Activated gamma-delta T cell treated with Interleukin-2 at 50 U/mL for 16 hours (primary cell): ENCODE data around the gene MYH8.

Source experiments
- DNase-seq: peaks from one replicate; pipeline ENCODE4 v3.0.0-alpha.2; 2020

MYH8 gene

DNA sequence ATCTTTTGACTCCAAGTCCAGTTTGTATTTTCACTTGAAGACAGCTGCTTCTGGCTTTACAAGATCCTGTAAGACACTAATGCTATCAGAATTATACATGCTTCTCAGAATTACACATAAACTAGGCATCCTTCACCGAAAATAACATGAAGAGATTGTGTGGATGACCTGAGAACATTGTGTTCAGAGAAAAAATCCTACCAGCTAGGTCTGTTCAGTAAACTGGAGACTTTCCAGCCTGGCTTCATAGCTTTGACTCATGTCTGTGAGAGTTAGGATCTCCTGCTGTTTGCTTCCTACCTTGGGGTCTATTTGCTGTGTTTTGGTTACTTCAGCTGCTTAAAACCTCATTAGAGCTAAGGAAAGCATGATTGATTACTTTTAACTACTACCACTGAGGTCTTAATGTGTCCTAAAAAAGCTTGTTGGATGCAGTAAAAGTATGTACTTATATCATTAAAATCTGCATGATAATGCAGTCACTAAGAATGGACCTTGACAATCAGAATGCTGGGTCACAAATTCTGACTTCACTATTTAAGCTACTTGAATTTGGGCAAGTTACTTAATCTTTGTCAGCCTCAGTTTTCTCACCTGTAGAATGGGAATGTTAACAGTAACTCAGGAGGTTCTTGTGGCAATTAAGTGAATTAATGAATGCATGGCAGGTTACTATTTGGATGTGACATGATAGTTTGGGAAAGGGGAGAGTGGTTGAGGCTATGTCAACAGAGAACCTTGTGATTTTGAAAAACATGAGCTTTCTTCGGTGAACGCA, 40.9 kb downstream of the MYH8 start:
- DNase-seq, result no peak

DNA sequence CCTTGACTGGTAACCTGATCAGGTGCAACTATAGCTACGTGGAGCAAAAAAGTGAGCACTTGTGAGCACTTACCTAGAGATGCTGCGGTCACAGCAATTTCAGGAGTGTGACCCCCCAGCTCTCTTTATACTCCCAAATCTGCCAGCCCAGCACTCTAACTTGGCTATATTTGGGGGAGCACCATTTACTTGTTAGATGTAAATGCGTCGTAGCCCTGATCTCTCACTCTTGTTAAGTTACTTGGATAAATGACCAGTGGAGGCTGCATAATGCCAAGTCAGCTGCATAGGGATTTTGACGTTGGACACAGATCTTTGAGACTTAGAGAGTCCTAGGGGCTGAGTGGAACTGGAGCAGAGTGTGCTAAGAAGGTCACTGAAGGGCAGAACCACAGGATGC, 48.8 kb downstream of the MYH8 start, which contains the start of gene MYH13:
Gene MYH13, minus strand, starts transcription at position 101 of the 400 bp plus-strand sequence. CDS start 8,476 bp downstream, outside the sequence.
- DNase-seq, result no peak

DNA sequence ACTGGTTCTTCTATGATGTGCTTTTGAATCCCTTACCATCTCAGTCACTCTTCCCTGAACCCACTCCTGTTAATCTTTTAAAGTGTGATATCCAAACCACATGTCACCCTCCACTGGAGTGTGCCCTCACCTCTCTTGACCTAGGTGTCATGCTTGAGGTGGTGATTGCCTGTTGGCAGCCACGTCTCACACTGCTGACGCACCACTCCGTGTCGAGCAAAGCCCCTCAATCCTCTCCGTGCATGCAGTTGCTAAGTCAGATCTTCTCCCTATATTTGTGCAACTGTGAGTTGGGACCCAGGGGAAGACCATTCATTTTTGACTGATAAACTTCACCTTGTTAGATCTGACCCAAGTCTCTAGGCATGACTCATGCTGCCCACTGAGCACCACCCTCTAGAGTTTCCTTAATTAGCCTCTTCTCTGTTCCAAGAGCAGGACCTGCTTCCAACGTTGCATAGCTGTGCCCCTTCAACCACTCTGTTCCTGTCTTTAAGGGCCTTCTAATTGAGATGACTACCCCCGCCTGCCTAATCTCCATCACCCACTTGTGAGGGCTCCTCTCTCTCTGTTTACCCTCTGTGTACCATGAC, 51.6 kb downstream of the MYH8 start:
- DNase-seq, result no peak

DNA sequence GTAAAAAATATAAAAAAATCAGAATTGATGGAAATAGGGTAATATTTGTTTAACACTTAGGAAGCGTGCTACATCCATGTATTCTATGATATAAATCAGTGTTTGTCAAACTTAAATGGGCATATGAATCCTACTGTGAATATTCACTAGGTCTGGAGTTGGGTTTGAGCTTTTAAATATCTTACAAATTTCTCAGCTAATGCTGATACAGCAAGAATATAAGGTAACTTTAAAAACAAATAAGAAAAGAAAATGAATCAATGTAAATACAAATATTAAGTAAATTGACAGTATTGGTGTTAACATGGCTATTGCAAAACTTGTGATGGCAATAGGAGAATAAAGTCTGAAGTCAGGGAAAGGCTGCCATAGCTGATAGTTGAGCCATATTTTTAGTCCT, 52.5 kb downstream of the MYH8 start:
- DNase-seq, result no peak

DNA sequence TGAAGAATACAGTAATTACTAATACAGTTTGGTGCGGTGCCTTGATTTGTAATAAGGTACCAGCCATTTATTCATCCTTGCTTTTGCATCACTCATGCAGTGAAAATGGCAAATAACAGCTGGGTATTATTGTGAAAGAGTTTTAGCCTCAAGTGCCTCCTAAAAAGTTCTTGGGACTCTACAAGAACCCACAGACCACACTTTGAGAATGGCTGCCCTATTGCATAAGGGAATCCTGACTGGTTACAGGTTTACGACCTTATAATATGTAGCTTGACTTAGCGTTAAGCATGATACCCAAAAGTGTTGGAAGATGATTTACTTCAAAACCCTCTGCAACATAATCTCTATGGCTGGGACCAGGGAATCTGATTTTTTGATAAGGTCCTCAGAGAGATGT, 53.2 kb downstream of the MYH8 start:
- no peak for DNase-seq

DNA sequence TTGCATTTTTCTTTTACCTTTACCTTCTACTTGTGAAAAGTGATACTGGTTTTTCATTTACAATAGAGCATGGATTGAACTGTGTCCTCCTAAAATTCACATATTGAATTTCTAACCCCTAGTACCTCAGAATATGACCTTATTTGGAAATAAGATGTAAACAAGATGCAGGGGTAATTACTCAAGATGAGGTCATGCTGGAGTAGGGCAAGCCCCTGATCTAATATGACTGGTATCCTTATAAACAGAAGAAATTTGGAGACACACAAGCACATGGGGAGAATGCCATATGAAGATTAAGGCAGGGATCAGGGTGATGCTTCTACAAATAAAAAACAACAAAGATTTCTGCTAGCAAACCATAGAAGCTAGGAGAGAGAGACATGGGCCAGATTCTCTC, 61.2 kb downstream of the MYH8 start:
- DNase-seq, result no peak

DNA sequence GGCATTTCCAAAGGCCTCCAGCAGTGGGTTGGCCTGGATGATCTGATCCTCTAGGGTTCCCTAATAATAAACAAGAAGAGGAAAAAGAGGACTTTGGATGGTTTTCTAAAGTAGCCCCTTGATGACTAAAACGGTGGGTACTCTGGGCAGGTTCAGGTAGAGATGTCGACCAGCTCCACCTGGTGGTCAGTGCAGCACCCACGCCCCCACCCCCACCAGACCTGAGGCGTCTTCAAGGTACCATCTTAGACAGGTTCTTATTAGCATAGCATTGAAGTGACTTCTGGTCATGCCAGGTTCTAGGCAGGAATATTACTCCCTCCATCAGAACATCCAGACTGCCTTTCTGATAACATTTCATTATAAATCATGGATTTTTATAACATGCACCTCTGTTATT, 64.0 kb downstream of the MYH8 start:
- peak; percentile 44 for DNase-seq

DNA sequence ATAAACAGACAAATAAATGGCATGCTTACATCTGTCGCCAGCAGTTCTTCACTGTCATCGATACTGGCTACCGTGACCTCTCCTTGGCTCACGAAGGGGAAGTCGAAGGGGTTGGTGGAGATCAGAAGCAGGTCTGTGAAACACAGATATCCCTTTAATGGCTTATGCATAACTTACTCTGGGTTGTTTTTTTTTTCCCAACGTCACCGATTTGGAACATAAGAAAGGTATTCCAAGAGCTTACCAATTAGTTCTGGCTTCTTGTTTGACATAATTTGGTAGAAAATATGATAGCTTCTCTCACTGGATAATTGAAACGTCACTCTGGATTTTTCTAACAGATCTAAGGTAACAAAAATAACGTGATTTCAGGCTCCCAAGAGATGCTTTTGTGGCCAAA, 67.1 kb downstream of the MYH8 start:
- DNase-seq, result no peak

DNA sequence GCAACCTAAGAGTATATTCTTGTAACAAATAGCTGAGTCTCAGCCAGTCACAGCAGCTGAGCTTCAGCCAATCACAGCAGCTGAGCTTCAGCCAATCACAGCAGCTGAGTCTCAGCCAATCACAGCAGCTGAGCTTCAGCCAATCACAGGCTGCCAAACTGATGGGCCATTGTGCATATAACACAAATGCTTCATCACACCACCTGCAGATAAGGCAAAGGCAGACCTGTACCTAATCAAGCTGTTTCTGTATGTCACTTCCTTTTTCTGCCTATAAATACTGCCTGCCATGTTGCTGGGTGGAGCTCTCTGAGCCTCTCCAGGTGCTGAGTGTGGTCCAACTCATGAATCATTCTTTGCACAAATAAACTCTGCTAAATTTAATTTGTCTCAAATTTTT, 68.9 kb downstream of the MYH8 start:
- DNase-seq, result no peak

DNA sequence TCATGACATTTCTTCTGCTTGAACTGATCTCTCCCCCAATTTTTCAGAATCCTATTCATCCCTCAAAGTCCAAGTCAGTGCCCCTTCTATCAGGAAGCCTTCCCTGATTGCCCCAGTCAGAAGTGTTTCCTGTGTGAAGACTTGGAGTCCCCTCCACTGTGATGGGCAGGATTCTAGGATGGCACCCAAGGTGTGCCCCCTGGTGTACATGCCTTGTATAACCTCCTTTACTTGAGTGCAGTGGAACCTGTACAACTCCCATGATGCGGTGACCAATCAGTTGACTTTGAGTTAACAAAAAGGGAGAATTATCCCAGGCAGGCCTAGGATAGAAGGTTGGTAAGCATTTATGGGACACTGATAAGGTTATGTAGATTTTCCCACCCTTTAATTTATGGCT, 72.3 kb downstream of the MYH8 start:
- no peak for DNase-seq

DNA sequence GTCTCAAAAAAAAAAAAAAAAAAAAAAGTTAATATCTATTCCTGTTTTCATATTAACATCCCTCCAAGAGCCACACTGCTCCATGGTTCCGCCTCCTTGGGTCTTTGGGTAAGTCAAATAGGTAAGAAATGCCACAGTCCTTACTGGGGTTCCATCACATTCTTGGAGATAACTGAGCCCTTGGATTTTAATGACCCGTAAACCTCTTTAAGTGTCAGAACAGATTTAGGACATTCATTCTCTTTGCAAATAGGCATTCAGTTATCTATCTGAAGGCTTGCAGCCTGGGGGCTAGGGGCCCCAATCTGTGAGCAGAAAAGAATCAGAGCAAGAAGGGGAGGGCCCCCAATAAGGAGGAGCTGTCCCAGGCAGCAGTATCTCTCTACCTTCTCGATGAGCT, 76.9 kb downstream of the MYH8 start:
- no peak for DNase-seq
